Thoracic aorta endothelial cell (primary cell): ENCODE data around the gene GEMIN2. TPM values are rescaled to one million over a fixed set of nuclear protein-coding genes. Genes with fewer than 3 reads are reported as not detected.

ENCODE experiments used
- small RNA-seq: library from RNA; depleted of rRNA; stranded (forward); fragments of <200 nt; gene quantifications from one replicate; pipeline ENCODE3, GENCODE V24; 2012
- total RNA-seq: library from RNA; depleted of rRNA; stranded (reverse); fragments of >200 nt; gene quantifications from 2 replicates; pipeline ENCODE4 v1.2.3, GENCODE V29; 2012

GEMIN2 gene, protein sequence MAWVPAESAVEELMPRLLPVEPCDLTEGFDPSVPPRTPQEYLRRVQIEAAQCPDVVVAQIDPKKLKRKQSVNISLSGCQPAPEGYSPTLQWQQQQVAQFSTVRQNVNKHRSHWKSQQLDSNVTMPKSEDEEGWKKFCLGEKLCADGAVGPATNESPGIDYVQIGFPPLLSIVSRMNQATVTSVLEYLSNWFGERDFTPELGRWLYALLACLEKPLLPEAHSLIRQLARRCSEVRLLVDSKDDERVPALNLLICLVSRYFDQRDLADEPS
- 35.4 and 42.2 TPM in 2 replicates for total RNA-seq

DNA sequence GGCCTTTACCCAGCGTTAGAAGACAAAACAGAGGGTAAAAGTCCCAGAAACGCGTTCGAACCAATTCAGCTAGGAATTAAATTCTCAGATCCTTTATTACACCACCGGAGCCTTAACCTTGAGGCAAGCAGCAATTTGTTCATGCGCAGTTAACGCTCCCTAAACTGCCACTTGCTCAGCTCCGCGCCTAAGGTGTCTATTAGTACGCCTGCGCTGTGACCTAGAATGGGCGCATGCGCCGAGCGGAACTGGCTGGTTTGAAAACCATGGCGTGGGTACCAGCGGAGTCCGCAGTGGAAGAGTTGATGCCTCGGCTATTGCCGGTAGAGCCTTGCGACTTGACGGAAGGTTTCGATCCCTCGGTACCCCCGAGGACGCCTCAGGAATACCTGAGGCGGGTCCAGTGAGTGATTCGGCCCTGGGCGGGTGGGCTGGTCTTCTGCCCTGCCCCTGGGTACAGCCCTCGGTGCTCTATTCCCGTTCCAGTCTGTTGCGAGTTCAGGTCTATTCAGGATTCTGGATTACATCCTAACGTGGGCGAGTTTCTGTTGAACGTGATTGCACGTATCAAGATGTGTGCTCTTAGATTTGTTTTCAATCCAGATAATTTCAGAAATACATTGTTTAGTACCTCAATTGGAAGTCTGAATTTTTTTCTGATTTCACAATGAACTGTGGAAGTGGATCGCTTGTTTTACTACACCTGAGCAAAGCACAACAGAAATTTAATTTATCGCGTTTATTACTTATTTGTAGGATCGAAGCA is at the start of gene GEMIN2:
Gene GEMIN2, plus strand, starts transcription at position 251 of the 766 bp plus-strand sequence. Its CDS starts 16 bp downstream, at position 267.

DNA sequence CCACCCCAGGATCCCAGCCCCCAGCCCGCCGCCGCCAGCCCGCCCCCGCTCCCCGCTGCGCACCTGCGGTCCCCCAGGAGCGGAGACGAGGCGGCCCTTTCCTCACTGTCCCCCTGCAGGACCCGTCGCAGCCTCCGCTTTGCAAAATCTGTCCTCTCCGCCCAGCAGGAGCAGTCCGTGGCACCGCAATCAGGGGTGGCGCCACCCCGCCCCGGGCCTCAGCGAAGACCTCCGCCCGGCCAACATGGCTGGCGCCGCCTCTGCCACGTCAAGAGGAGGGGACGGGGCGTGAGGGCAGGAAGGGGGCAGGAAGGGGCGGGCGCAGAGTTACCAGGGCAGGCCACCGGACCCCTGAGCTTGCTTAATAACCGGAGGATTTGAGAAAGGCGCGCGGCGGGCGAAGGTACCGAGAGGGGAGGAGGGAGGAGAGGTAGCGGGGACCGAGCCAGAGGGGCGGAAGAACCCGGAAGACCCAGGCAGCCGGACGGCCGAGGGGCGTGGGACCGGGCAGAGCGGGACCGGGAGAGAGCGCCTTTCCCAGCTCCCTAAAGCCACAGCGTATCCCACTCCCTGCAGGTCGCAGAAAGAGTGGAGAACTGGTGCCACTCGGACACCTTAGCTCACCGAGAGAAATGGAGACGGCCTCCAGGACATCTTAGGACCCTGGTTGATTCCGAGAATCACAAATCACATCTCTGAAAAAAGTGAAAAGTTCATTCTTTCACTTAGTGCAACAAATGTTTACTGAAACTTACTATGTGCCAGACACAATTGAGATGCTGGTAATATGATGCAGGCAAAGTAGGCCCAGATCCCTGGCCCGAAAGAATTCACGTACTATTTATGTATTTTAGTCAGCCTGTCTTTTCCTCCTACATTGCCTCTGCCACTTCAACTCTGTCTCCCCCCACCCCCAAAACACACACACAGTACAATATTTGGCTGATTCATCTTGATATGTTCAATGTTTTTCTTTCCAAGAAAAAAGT is 10.9 kb upstream of the GEMIN2 start, which contains the start of gene SEC23A:
Gene SEC23A, minus strand, starts transcription at position 267 of the 989 bp plus-strand sequence. CDS start 7,117 bp downstream, outside the sequence.

DNA sequence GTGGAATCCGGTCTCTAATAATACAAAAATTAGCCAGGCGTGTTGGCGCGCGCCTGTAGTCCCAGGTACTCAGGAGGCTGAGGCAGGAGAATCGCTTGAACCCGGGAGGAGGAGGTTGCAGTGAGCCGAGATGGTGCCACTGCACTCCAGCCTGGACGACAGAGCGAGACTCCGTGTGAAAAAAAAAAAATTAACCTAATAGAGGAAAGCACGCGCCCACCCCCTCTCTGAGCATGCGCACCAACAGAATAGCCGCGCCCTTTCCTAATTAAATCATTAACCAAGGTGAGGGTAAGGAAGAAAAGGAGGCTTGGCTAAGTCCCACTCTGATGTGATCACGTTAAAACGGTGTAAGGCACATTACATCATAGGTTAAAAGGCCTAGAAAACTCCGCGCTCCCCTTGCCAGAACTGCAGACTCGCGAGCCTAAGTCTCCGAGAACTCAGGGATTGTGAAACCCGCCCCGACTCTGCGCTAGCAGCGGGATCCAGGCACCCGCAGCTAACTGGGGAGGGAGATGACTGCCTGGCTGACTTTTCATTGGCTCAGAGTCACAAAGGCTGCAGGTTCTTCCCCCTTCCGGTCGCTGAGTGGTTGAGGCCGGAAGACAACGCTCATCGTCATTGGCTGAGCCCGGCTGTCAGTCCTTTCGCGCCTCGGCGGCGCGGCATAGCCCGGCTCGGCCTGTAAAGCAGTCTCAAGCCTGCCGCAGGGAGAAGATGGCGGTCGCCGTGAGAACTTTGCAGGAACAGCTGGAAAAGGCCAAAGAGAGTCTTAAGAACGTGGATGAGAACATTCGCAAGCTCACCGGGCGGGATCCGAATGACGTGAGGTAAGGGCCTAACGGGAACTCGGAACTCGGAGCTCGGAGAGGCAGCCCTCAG is 60.7 kb downstream of the GEMIN2 start, which contains the start of gene PNN:
Gene PNN, plus strand, starts transcription at position 695 of the 885 bp plus-strand sequence. Its CDS starts 26 bp downstream, at position 721.

Small RNA genes within 50 kb of the gene (small RNA-seq; reads per million reads assigned to genes)
- gene AL109628.1, result not detected

Other genes with a start within 250 kb of the GEMIN2 start
- gene SEC23A, start 11.1 kb upstream of the GEMIN2 start, total RNA-seq, result 322 and 385 TPM in 2 replicates
- gene TRAPPC6B, start 56.0 kb downstream of the GEMIN2 start, total RNA-seq, result 27.8 and 30.6 TPM in 2 replicates
- 38.4 and 45.1 TPM in 2 replicates for gene PNN, start 60.9 kb downstream of the GEMIN2 start, total RNA-seq
- 20.5 and 20.7 TPM in 2 replicates for gene MIA2, start 119.6 kb downstream of the GEMIN2 start, total RNA-seq